Common myeloid progenitor, CD34-positive (primary cell): ENCODE measurements around the gene CEP170B.

Source experiments
- CTCF ChIA-PET: fragments of 350-600 bp; sonication (Branson Sonifier 250); formaldehyde crosslinking; loops from one replicate; lab custom pipeline; 2021; ENCODE audit warnings: antibody characterized with exemption; lab: Charles Lee
- POLR2A ChIA-PET: fragments of 350-600 bp; sonication (Branson Sonifier 250); formaldehyde crosslinking; loops from one replicate; lab custom pipeline; 2021; ENCODE audit warnings: antibody characterized with exemption; lab: Charles Lee
- DNase-seq, 3 donors: peaks; one replicate each; pipeline versions ENCODE4 v3.0.0 to v3.0.0-alpha.2; 2013
- H3K27ac ChIP-seq, 2 experiments: 1 replicate in 1 of 2; 2 replicates in 1 of 2; pipeline ENCODE4 v1.7.0; 2013; ENCODE audit warnings: inconsistent platforms in 2 of 2, low read length in 2 of 2, mild to moderate bottlenecking in 2 of 2, low read depth in 1 of 2, moderate library complexity in 1 of 2; ENCODE audit not compliant: severe bottlenecking in 2 of 2, insufficient read depth in 1 of 2, poor library complexity in 1 of 2
- H3K27me3 ChIP-seq, 5 experiments: replicated peaks in 2 of 5; 1 replicate in 3 of 5; 2 replicates in 2 of 5; pipeline versions ENCODE4 v1.6.1 to v1.7.0; 2013; ENCODE audit warnings: low read length in 4 of 5, mild to moderate bottlenecking in 2 of 5, moderate library complexity in 2 of 5, inconsistent platforms in 1 of 5; ENCODE audit not compliant: insufficient read depth in 5 of 5, control insufficient read depth in 4 of 5
- H3K36me3 ChIP-seq, 4 experiments: 1 replicate in 2 of 4; 2 replicates in 2 of 4; pipeline versions ENCODE4 v1.6.1 to v1.7.0; 2013; ENCODE audit warnings: low read length in 3 of 4, control low read depth in 1 of 4, mild to moderate bottlenecking in 1 of 4; ENCODE audit not compliant: control insufficient read depth in 4 of 4, insufficient read depth in 4 of 4
- H3K4me1 ChIP-seq, 4 experiments: 1 replicate in 3 of 4; 2 replicates in 1 of 4; pipeline versions ENCODE4 v1.6.1 to v1.7.1; 2013; ENCODE audit warnings: low read length in 3 of 4, mild to moderate bottlenecking in 3 of 4, control low read depth in 1 of 4, inconsistent platforms in 1 of 4, moderate library complexity in 1 of 4; ENCODE audit not compliant: control insufficient read depth in 4 of 4, insufficient read depth in 4 of 4; ENCODE audit errors: control extremely low read depth in 1 of 4
- H3K4me3 ChIP-seq, 7 experiments: 1 replicate in 4 of 7; 2 replicates in 3 of 7; pipeline versions ENCODE4 v1.5.1 to v1.7.0; 2013; ENCODE audit warnings: mild to moderate bottlenecking in 7 of 7, low read length in 6 of 7, moderate library complexity in 6 of 7, inconsistent platforms in 2 of 7, low read depth in 2 of 7, control low read depth in 1 of 7; ENCODE audit not compliant: insufficient read depth in 4 of 7, control insufficient read depth in 1 of 7; ENCODE audit errors: extremely low read depth in 1 of 7
- H3K9me3 ChIP-seq, 5 experiments: 1 replicate in 4 of 5; 2 replicates in 1 of 5; pipeline versions ENCODE4 v1.6.1 to v1.7.1; 2013; ENCODE audit warnings: low read length in 4 of 5, mild to moderate bottlenecking in 2 of 5, inconsistent platforms in 1 of 5, low read depth in 1 of 5, moderate library complexity in 1 of 5; ENCODE audit not compliant: control insufficient read depth in 4 of 5, insufficient read depth in 2 of 5; ENCODE audit errors: control extremely low read depth in 1 of 5
- WGBS: methylation state at CpG from one replicate; pipeline ENCODE4 v1.1.5; 2013; ENCODE audit not compliant: insufficient coverage; 5-methylcytosine and 5-hydroxymethylcytosine counted together

The CEP170B gene

DNA sequence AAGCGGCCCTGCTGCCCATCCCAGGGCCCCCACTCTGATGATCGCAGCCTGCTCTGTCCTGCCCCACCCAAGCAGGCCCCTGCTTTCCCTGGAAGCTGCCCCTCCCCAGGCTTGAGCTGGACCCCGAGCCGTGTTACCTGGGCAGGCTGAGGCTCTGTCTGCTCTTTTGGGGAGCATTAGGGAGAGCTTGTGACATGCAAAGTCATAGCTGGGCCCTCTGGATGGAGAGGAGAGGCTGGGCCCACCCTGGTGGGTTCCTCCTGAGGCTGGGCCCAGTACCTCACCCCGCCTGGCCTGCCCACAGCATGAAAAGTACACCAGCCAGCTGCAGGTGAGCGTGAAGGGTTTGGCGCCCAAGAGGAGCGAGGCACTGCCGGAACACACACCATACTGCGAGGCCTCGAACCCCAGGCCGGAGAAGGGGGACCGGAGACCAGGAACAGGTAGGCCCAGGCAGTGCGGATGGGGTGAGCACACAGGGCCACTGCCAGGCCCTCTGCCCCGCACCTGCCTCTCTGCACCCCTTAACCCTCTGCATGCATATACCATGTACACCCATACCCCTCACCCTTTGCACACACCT, 15.0 kb downstream of the CEP170B start:
- Histone ChIP-seq H3K27me3 (no peaks in the 10 kb centered on the region), H3K9me3 (no peaks in the 10 kb centered on the region), H3K27ac (no peak overlapping the region), H3K36me3 (no peaks in the 10 kb centered on the region), H3K4me3 (no peak overlapping the region), H3K4me1 (no peaks in the 10 kb centered on the region)
- ChIA-PET POLR2A (no interaction called here), CTCF (interaction anchor here (1.7 kb wide), 1 partner anchor 60 kb away, joined by 3 read pairs; no protein-coding TSS in a partner anchor)
- 94% methylated on average over 14 of the region's 15 CpGs for WGBS
- DNase-seq = no peak

DNA sequence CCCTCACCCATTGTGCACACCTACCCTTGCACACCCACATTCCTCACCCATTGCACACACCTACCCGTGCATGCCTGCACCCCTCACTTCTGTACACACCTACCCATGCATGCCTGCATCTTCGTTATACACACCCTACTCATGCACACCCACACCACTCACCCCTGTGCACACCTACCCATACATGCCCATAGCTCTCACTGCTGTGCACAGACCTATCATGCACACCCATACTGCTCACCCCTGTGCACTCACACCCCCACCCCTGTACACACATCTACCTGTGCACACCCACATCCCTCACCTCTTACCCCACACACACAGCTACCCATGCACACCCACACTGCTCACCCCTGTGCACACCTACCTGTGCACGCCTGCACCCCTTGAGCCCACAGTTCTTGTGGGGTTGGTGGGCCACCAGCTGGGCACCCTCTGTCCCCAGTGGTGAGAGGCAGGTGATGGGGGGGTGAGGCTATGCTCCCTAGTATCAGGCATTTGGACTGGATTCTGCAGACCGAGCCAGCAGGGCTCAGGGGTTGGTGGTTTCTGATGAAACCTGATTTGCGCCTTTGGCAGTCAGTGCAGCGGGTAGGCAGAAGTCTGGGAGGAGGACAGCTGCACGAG, 15.6 kb downstream of the CEP170B start:
- Histone ChIP-seq H3K36me3 (no peaks in the 10 kb centered on the region), H3K9me3 (no peaks in the 10 kb centered on the region), H3K27me3 (no peaks in the 10 kb centered on the region), H3K27ac (no peak overlapping the region), H3K4me1 (no peaks in the 10 kb centered on the region), H3K4me3 (no peak overlapping the region)
- 78% methylated on average over 6 of the region's 7 CpGs for WGBS
- DNase-seq = no peak
- CTCF ChIA-PET = no interaction called here
- POLR2A ChIA-PET = no interaction called here

DNA sequence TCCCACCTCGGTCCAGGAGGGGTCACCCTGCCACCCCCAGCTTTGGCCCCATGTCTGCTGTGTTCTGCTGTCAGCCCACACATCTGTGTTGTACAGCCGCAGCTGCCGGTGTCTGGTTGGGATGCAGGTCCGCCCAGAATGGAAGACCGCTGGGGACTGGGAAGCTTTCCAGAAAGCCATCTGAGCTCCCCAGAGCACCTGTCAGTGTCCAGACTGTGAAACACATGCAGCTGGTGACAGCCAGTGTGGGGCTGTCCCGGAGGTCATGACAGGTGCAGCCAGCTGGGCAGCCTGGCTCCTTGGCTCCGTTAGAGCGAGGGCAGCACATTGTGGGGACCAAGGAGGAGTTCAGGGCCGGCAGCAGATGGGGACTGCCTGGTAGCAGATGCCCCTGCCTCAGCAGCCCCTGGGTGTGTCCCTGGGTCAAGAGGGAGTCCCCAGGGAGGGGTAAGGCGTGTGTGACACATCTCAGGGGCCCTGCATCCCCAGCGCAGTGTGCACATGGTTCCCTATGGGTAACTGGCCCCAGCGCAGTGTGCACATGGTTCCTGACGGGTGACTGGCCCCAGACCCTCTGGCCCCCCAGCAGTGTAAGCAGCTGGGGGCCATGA, 16.4 kb downstream of the CEP170B start:
- no peak for DNase-seq
- Histone ChIP-seq H3K4me3 (no peak overlapping the region), H3K27ac (no peak overlapping the region), H3K27me3 (no peaks in the 10 kb centered on the region), H3K36me3 (no peaks in the 10 kb centered on the region), H3K4me1 (no peaks in the 10 kb centered on the region), H3K9me3 (no peaks in the 10 kb centered on the region)
- ChIA-PET CTCF (no interaction called here), POLR2A (no interaction called here)
- 85% methylated on average over 13 of the region's 13 CpGs for WGBS

DNA sequence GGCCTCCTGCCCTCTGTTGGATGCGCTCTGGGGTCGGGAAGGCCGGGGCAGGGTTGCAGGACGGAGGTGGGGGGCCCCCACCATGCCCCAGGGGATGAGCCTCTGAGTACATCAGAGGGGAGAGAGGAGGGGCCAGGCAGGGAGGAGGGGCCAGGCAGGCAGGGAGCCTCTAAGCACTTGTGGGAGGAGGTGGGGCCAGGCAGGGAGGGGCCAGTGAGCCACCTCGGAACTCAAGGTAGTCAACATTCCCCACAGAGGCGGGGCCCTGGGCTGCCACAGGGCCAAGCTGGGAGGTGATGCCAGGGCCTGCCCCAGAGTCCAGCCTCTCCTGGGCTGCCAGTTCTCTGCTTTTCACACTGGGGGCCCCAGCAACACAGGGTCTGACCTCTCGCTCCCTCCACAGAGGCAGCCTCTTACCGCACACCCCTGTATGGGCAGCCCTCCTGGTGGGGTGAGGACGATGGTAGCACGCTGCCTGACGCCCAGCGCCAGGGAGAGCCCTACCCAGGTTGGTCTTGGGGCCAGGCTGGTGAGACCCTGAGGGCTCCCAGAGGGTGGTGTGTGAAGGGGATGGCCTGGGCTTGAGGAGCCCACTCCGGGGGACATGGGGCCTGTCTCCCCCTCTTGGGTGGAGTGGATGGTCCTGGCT, 17.4 kb downstream of the CEP170B start:
- Histone ChIP-seq H3K27me3 (no peaks in the 10 kb centered on the region), H3K4me1 (no peaks in the 10 kb centered on the region), H3K36me3 (no peaks in the 10 kb centered on the region), H3K4me3 (no peak overlapping the region), H3K9me3 (no peaks in the 10 kb centered on the region), H3K27ac (no peak overlapping the region)
- POLR2A ChIA-PET = no interaction called here
- DNase-seq = no peak
- 92% methylated on average over 6 of the region's 13 CpGs for WGBS
- CTCF ChIA-PET = no interaction called here

DNA sequence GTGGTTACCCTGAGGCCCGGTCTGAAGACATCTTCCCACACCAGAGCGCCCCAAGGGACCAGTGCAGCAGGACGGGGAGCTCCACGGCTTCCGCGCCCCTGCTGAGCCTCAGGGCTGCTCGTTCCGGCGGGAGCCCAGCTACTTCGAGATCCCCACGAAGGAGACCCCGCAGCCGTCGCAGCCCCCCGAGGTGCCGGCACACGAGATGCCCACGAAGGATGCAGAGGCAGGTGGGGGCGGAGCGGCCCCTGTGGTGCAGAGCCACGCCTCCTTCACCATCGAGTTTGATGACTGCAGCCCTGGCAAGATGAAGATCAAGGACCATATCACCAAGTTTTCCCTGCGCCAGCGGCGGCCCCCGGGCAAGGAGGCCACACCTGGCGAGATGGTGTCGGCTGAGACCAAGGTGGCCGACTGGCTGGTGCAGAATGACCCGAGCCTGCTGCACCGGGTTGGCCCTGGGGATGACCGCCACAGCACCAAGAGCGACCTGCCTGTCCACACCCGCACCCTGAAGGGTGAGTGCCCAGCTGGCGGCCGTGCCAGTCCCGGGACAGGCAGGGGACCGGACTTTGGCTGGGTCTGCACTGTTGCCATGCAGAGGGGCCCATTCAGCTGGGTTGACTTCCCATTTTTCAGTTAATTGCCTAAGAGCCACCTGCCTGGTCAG, 18.1 kb downstream of the CEP170B start:
- Histone ChIP-seq H3K36me3 (no peaks in the 10 kb centered on the region), H3K27ac (no peak overlapping the region), H3K4me1 (no peaks in the 10 kb centered on the region), H3K4me3 (no peak overlapping the region), H3K27me3 (no peaks in the 10 kb centered on the region), H3K9me3 (no peaks in the 10 kb centered on the region)
- 91% methylated on average over 33 of the region's 38 CpGs for WGBS
- POLR2A ChIA-PET = no interaction called here
- CTCF ChIA-PET = interaction anchor here (0.9 kb wide), 1 partner anchor 9 kb away, joined by 3 read pairs; no protein-coding TSS in a partner anchor
- no peak for DNase-seq

DNA sequence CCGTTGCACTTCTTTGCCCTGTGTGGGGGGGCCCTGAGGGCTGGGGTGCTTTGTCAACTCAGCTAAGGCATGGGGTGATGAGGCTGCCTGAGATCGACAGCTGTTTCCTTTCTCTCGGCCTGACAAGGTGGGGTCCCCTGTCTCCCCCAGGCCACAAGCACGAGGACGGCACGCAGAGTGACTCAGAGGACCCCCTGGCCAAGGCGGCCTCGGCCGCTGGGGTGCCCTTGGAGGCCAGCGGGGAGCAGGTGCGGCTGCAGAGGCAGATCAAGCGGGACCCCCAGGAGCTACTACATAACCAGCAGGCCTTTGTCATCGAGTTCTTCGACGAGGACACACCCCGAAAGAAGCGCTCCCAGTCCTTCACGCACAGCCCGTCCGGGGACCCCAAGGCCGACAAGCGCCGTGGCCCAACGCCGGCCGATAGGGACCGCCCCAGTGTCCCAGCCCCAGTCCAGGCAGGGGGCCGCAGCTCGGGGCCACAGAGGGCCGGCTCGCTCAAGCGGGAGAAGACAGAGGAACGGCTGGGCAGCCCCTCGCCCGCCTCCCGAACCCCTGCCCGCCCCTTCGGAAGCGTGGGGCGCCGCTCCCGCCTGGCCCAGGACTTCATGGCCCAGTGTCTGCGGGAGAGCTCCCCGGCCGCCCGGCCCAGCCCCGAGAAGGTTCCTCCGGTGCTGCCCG, 18.8 kb downstream of the CEP170B start:
- DNase-seq = no peak
- POLR2A ChIA-PET = no interaction called here
- Histone ChIP-seq H3K4me3 (no peak overlapping the region), H3K9me3 (no peaks in the 10 kb centered on the region), H3K4me1 (no peaks in the 10 kb centered on the region), H3K36me3 (no peaks in the 10 kb centered on the region), H3K27ac (no peak overlapping the region), H3K27me3 (no peaks in the 10 kb centered on the region)
- 96% methylated on average over 45 of the region's 49 CpGs for WGBS
- CTCF ChIA-PET = interaction anchor here (0.9 kb wide), 1 partner anchor 9 kb away, joined by 3 read pairs; no protein-coding TSS in a partner anchor
